Activated CD4-positive, alpha-beta T cell treated with anti-CD3 and anti-CD28 coated beads, Interleukin-2, amount 50 U/mL, for 24 hours (primary cell): ENCODE measurements around the gene DCUN1D4.
"Not testable (repeated sequence)": the region's sequence is repeated elsewhere in the genome, so short reads cannot be mapped to it uniquely, and the experiment has no call there.

ENCODE experiments used
- DNase-seq, 2 donors: peaks; one replicate each; pipeline ENCODE4 v3.0.0-alpha.2; 2020; ENCODE audit warnings: low read depth in 1 of 2, low spot score in 1 of 2

DCUN1D4 gene

DNA sequence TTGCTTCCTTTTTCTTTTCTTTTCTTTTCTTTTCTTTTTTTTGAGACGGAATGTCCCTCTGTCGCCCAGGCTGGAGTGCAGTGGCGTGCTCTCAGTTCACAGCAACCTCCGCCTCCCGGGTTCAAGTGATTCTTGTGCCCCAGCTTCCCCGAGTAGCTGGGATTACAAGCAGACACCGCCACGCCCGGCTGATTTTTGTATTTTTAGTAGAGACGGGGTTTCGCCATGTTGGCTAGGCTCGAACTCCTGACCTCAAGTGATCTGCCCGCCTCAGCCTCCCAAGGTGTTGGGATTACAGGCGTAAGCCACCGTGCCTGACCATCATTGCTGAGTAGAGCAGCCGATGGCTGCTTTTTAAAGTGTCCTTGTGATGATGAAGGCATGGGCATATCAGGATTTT lies 50.4 kb downstream of the DCUN1D4 start:
- not testable (repeated sequence) for DNase-seq

GRCh38 chr4:51894059-51894645 lies 51.2 kb downstream of the DCUN1D4 start:
- DNase-seq, result no peak

GRCh38 chr4:51895158-51895557 lies 52.2 kb downstream of the DCUN1D4 start:
- no peak for DNase-seq

DNA sequence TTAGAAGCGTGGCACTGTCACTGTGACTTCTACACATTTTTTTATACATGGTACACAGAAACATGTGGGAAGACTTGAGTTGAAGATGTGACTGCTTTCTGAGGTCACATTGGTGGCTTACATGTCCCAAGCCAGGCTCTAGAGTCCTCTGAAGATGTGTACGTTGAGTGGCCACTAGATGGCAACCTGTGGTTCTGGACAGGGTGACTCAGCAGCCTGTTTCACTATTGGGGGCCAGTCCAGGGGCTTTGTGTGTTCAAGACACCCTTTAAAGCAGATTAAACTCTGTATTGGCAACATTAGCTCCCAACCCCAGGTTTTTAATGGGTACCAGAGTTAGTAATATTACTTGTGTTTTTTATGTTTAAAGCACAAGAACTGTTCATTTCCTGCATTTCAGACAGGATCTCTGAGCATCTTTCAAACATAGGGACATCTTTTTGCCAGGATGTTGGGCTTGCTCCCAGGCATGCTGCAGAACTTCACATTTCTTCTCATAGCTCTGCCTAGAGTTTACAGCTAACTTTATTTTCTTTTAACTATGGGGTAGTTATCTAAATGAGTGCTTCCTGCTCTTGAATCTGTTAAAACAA lies 53.0 kb downstream of the DCUN1D4 start:
- DNase-seq, result peak in 1 of 2 donors; percentile 47

DNA sequence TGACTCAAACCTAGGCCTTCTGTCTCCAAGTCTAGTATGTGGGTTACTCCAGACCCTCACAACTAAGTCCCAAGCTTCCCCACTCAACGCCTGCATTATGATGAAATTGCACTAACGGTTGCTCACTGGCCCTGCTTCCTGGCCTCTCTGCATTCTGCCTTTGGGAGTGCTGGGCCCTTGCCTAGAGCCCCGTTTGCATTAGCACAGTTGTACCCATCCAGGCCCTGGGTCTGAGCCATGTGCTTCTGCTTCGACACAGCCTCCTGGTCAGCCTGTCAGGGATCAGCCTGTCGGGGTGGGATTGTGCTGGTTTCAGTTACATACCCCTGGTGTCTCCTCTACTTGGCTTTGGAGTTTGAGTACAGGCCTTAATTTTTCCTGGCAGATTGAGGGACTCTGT lies 58.4 kb downstream of the DCUN1D4 start:
- no peak for DNase-seq

- DNase-seq, result no peak
These were observed 63.4 kb downstream of the DCUN1D4 start for GRCh38 chr4:51906167-51906958.

DNA sequence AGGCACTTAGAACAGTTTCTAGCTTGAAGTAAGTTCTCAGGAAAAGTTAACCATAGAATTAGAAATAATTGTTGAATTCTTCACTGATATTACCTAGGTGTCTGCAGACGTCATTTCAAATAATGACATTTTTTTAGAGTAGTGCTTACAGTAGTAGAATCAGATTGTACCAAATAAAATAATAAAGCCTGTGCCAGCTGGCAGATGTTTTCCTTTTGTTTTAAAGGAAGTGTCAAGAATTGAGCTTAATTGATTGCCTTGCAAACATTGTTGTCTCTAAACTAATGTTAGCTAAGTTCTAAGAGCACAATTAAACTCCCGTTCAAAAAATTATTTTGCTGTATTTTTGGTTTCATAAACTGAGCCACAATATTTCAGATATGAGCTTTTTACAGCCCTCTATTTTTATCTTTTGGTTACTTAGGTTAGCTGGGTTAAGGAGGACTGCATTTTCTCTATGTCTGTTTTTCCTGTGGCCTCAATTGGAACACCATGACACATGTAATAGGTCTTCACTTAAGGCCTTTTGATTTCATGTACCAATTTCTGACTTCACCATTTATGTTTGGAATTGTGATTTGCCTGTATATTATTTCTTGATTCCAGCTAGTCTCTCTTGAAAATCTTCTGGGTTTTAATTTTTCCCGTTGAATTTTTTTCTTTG lies 64.2 kb downstream of the DCUN1D4 start:
- DNase-seq, result no peak

DNA sequence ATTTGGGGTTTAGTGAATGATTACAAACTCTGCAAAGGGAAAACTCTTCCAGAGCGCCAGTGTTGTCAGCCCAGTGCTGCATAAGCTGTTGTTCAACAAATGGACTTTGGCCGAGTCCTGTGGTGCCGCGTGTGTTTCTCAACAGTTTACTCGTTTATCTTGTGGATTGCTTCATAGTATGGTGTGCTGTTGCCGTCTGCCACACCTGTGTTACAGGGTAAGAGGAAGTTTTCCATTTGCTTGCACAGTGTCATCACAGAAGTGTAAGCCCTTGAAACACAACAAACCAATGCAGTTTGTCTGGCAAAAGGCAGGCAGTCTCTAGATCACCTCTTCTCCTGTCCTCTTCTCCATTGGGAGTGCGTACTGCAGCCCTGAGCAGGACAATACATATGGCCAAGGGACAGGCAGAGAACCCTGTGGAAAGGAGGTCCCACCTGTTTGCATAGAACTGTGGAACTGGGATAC lies 66.3 kb downstream of the DCUN1D4 start:
- DNase-seq, result no peak

GRCh38 chr4:51918251-51918650 lies 75.3 kb downstream of the DCUN1D4 start:
- DNase-seq, result no peak

DNA sequence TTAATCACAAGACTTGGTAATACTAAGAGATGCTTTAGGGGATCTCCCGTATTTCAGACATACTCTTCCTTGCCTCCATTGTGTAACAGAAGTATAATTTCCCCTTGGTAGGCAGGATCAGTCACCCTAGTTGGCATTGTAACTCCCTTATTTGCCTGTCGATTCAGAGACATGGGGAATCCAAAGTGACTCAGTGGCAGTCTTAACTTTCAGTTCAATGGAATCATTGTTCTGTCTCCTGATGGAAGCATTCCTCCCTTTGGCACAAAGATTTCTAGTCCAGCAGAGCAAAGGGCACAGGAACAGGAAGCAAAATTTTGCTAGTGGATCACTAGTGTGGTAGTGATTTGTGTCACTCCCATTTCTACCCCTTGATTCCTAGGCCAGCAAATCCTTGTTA lies 80.4 kb downstream of the DCUN1D4 start:
- no peak for DNase-seq

GRCh38 chr4:51925307-51925706 lies 82.4 kb downstream of the DCUN1D4 start:
- DNase-seq, result no peak

DNA sequence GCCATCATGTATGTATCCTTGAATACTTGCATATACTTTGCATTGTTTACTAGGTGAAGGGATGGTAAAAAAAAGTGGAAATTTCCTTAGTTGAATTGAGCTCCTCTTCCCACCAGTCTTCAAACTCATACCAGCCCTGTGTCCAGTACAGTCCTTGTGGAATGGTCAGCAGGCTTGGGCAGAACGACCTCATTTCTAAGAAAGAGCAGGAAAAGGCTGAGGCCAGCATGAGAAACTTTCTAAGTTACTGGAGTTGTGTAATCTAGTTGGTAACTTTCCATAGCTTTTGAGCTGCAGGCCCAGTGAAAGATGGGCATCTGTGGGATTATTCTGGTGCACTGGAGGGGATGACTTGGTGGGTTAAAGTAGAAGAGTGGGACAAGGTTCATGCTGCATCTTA lies 87.6 kb downstream of the DCUN1D4 start:
- DNase-seq, result no peak

DNA sequence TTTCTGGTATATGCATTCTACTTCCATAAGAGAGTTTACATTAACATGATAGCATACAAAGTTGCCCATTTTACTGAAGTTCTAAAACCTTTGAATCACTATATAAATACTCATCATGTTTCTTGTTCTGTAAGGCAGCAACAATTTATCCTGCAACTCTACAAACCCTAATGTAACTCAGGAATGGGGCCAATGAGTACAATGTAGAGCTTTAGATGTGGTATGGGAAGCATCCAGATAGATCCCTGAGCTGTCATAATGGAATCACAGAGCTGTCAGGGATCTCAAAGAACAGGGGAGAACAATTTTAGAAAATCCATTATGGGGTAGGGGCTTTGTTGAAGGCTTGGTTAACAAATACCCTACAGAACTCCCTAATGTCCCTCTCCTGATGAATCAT lies 88.5 kb downstream of the DCUN1D4 start:
- DNase-seq, result no peak

DNA sequence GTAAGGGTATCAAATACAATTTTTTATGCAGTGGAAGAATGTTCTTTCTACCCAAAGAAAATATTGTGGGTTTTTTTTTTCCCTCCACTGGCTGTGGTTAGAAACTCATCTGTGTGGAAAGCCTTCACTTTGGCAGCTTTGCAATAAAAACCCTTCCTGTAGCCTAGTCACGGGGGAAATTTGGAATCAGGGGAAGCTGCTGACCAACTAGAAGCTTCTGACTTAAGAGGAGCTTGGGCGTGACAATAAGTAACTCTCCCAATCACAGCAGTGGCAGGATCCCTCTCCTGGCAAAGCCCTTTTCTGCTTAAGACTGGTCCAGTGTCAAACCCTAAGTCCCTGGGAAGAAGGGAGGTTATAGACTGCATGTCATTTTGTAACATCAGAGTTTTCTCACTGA lies 89.3 kb downstream of the DCUN1D4 start:
- DNase-seq, result no peak

DNA sequence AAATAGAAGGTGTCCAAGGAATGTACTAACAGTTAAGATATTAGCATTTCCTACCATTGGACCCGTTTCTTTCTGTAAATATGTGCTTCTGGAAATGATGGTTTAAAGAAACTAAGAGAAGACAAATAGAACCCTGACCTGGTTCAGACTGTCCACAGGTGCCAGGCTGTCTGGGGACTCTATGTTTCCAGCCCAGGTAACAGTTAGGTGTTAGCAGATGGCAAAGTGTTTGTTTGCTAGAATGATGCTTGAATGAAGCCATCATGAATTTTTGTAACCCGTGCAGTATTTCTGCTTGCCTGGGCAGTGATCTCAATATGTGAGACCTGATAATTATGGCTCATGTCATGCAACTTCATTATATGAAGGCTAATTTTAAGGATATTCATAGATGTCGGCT lies 89.7 kb downstream of the DCUN1D4 start:
- no peak for DNase-seq

DNA sequence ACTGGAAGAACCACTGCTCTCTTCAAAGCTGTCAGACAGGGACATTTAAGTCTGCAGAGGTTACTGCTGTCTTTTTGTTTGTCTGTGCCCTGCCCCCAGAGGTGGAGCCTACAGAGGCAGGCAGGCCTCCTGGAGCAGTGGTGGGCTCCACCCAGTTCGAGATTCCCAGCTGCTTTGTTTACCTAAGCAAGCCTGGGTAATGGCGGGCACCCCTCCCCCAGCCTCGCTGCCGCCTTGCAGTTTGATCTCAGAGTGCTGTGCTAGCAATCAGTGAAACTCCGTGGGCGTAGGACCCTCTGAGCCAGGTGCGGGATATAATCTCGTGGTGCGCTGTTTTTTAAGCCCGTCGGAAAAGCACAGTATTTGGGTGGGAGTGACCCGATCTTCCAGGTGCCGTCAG lies 97.5 kb downstream of the DCUN1D4 start:
- not testable (repeated sequence) for DNase-seq

DNA sequence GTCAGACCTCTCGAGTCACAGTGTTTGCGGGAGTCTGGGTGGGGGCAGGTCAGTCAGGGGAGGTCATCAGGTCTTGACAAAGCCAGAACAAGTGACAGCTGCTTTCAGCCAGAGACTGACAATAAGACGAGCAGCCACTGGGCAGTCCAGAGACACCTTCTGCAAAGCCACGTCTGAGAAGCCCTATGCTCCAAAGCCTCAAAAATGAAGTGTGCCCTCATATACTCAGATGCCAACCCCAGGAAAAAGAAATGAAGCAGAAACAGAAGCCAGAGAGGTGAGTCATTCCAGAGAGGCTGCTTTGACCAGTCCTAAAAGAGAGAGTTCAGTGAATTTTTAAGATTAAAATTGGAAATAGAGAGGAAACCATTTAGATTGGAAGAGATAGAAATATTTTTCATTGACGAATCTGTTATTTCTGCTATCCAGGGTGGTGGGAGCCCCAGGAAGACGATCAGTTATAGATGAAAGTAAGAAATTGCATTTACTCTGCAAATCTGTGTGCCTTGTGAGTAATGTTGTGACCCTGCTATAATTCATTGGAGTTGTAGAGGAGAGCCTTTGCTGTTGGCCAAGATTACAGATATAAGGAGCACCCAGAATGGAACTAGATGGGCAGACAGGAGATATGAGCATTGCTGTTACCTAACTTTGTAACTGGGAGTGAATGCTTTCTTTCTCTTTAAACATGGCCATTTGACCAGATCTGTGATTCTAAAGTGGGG lies 99.3 kb downstream of the DCUN1D4 start:
- no peak for DNase-seq

DNA sequence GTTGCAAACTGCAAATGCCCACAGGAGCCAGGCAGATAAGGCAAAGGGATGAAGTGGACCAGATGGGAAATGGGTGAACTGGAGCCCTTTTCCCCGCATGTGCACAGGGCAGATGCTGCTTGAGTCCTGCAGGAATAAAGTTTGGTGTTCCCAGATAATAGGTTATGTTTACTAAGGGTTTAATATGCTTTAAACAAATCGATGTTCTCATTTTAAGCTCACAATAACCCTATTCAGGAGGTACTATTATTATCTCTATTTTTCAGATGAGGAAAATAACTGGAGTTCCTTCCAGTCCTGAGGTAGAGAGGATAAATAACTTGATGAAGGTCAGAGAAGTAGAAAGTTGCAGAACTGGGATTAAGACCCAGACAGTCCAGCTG lies 99.9 kb downstream of the DCUN1D4 start:
- no peak for DNase-seq

GRCh38 chr4:51943221-51943620 lies 100.3 kb downstream of the DCUN1D4 start:
- DNase-seq, result no peak

DNA sequence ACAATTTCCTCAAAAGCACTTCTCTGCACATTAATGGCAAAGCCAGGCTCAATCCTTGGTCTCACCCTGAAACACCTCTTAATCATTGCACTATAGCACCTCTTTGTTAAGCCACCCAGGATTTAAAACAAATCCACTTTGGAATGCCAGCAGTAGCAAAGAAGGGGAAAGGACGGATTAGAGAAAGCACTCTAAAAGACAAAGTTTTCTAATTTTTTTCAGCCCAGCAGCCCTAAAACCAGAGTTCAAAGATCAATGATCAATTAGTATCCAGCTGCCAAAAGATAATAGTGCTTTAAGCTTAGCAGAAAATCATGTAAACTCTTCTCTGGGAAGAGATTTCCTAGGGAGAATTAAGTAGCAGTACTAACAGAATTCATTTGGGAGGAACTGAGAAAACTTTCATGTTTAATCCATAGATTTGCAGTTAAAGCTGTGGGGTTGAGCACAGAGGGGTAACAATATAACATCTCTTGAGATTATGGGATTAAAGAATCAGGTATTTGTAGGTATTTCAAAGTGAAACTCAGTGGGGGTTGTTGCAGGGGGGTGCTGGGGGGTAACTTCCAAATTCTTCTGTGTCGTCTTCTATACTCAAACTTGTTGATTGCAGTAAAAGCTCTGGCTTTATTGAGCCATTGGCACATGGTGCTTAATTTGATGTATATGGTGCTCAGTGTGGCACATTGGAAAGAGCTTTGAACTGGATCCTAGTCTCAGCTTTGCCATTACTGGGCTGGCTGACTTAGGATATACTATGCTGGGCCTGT lies 115.4 kb downstream of the DCUN1D4 start:
- DNase-seq, result no peak

- DNase-seq, result no peak
These were observed 117.5 kb downstream of the DCUN1D4 start for GRCh38 chr4:51960486-51960885.
